Activated CD4-positive, alpha-beta T cell treated with anti-CD3 and anti-CD28 coated beads, Interleukin-2, amount 10 ng/mL, durations not matched to agents 24 days and 14 days (primary cell): ENCODE data around the gene PLA2G4C. TPM values are rescaled to one million over a fixed set of nuclear protein-coding genes. Genes with fewer than 3 reads are reported as not detected.
A peak's percentile ranks its signal among the peaks of the same experiment; 100 is the strongest.

Source experiments
- DNase-seq: peaks from one replicate; pipeline ENCODE4 v3.0.0; 2022
- H3K27ac Mint-ChIP-seq: one replicate; pipeline ENCODE4 v1.8.0; 2022; ENCODE audit warnings: mild to moderate bottlenecking, mixed read lengths
- H3K27me3 Mint-ChIP-seq: one replicate; pipeline ENCODE4 v1.8.0; 2022; ENCODE audit warnings: mixed read lengths
- H3K36me3 Mint-ChIP-seq: one replicate; pipeline ENCODE4 v1.8.0; 2022; ENCODE audit warnings: low read depth, mild to moderate bottlenecking, mixed read lengths
- H3K4me1 Mint-ChIP-seq: one replicate; pipeline ENCODE4 v1.8.0; 2021; ENCODE audit warnings: mixed read lengths
- H3K4me3 Mint-ChIP-seq: one replicate; pipeline ENCODE4 v1.8.0; 2022; ENCODE audit warnings: mild to moderate bottlenecking, moderate library complexity, mixed read lengths
- H3K9me3 Mint-ChIP-seq: one replicate; pipeline ENCODE4 v1.8.0; 2021; ENCODE audit warnings: mixed read lengths
- intact Hi-C: fragments of 100-400 bp; cut with micrococcal nuclease; formaldehyde crosslinking; loops from one replicate; pipeline ENCODE4 v1.15.1; 2023
- total RNA-seq: library from RNA; stranded (reverse); gene quantifications from 2 replicates; pipeline ENCODE4 v1.2.3, GENCODE V29; 2022

PLA2G4C gene
- total RNA-seq, 1 donor from 2014 or later, result 11.4 TPM

GRCh38 chr19:48053856-48054255 lies 56.8 kb downstream of the PLA2G4C start:
- Mint-ChIP-seq H3K36me3 (no peaks in the 10 kb centered on the region), H3K4me3 (no peak overlapping the region), H3K9me3 (no peaks in the 10 kb centered on the region), H3K4me1 (no peaks in the 10 kb centered on the region), H3K27me3 (no peaks in the 10 kb centered on the region), H3K27ac (no peak overlapping the region)
- intact Hi-C loops, result no loop called here
- DNase-seq, result no peak

GRCh38 chr19:48053076-48053475 lies 57.5 kb downstream of the PLA2G4C start:
- DNase-seq, result no peak
- Mint-ChIP-seq H3K27ac (no peak overlapping the region), H3K36me3 (no peaks in the 10 kb centered on the region), H3K9me3 (no peaks in the 10 kb centered on the region), H3K4me1 (no peaks in the 10 kb centered on the region), H3K4me3 (no peak overlapping the region), H3K27me3 (no peaks in the 10 kb centered on the region)
- intact Hi-C loops, result no loop called here

GRCh38 chr19:48051335-48052033 lies 59.1 kb downstream of the PLA2G4C start:
- H3K27me3 Mint-ChIP-seq, result no peaks in the 10 kb centered on the region
- no peak overlapping the region for H3K27ac Mint-ChIP-seq
- no peaks in the 10 kb centered on the region for H3K4me1 Mint-ChIP-seq
- H3K9me3 Mint-ChIP-seq, result no peaks in the 10 kb centered on the region
- no peak for DNase-seq
- H3K36me3 Mint-ChIP-seq, result no peaks in the 10 kb centered on the region
- no peak overlapping the region for H3K4me3 Mint-ChIP-seq
- intact Hi-C loops, result no loop called here

DNA sequence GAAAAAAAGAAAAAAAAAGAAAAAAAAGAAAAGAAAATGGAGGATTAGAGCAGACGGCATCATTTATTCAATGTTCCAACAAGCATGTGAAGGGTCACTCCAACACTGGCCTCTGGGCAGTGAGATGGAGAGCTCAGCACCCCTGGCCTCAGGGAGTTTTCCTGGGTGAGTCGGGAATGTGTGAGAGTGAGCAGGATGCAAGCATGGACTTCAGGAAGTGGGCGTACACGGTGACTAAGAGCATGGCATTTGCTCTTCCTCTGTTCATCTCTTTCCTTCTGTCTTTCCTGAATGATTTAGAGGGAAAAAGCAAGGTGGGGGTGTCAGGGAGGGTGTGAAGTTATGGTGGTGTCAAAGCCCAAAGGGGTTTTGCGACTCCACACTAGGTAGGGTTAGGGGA lies 66.1 kb downstream of the PLA2G4C start:
- no peaks in the 10 kb centered on the region for H3K4me1 Mint-ChIP-seq
- no peaks in the 10 kb centered on the region for H3K9me3 Mint-ChIP-seq

GRCh38 chr19:48043675-48044258 lies 66.8 kb downstream of the PLA2G4C start, which contains the start of gene CABP5:
CABP5 (minus strand) TSS chr19:48044079; CDS start chr19:48043922, 157 bp downstream.
- Mint-ChIP-seq H3K4me1 (no peaks in the 10 kb centered on the region), H3K36me3 (no peaks in the 10 kb centered on the region)
- intact Hi-C loops, result no loop called here

More for the DNA sequence above, 66.1 kb downstream of the PLA2G4C start:
- intact Hi-C loops, result no loop called here
- H3K27me3 Mint-ChIP-seq, result peaks cover 3% of the 10 kb centered on the region
- no peak for DNase-seq
- no peaks in the 10 kb centered on the region for H3K36me3 Mint-ChIP-seq
- no peak overlapping the region for H3K27ac Mint-ChIP-seq
- no peak overlapping the region for H3K4me3 Mint-ChIP-seq

GRCh38 chr19:48041877-48042580 lies 68.6 kb downstream of the PLA2G4C start:
- intact Hi-C loops, result no loop called here
- Mint-ChIP-seq H3K4me3 (no peak overlapping the region), H3K27ac (no peak overlapping the region), H3K4me1 (no peaks in the 10 kb centered on the region), H3K36me3 (no peaks in the 10 kb centered on the region), H3K9me3 (peaks cover 4% of the 10 kb centered on the region), H3K27me3 (peaks cover 3% of the 10 kb centered on the region)
- no peak for DNase-seq

More at GRCh38 chr19:48043675-48044258, 66.8 kb downstream of the PLA2G4C start, which contains the start of gene CABP5:
- no peak for DNase-seq
- H3K9me3 Mint-ChIP-seq, result peaks cover 4% of the 10 kb centered on the region
- peak within 1 kb of the TSS; percentile 31 for H3K27ac Mint-ChIP-seq
- H3K27me3 Mint-ChIP-seq, result peaks cover 3% of the 10 kb centered on the region
- H3K4me3 Mint-ChIP-seq, result no peak within 1 kb of the TSS

DNA sequence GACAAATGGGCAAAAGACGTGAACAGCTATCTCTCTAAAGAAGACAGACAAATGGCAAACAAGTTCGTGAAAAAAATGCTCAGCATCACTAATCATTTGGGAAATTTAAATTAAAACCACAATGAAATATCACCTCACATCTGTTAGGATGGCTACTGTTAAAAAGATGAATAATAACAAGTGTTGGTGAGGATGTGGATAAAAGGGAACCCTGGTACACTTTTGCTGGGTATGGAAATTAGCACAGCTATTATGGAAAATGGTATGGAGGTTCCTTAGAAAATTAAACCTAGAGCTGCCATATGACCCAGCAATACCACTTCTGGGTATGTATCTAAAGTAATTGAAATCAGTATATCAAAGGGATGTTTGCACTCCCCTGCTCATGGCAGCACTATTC lies 73.9 kb downstream of the PLA2G4C start:
- Mint-ChIP-seq H3K36me3 (no peaks in the 10 kb centered on the region), H3K4me3 (no peak overlapping the region), H3K27ac (no peak overlapping the region), H3K9me3 (peaks cover 9% of the 10 kb centered on the region), H3K27me3 (peaks cover 3% of the 10 kb centered on the region), H3K4me1 (no peaks in the 10 kb centered on the region)
- intact Hi-C loops, result no loop called here
- DNase-seq, result no peak

DNA sequence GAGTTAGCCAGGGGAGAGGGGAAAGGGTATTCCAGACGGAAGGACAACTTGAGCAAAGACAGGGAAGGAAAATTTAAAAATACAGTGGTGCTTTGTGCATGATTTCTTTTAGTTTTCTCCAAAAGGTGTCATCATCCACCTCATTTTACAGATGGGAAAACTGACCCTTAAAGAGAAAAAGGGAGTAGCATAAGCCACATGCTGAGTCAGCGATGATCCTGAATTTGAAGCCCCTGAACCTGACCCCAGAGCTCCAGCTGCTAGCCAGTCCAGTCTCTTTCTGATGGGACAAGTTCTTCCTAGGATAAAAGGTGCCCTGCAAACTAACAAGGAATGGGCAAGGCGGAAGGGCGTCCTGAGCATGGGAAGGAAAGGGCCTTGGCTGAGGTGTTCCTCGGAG lies 77.0 kb downstream of the PLA2G4C start:
- peaks cover 5% of the 10 kb centered on the region for H3K9me3 Mint-ChIP-seq
- no peak for DNase-seq
- H3K36me3 Mint-ChIP-seq, result no peaks in the 10 kb centered on the region
- H3K27me3 Mint-ChIP-seq, result no peaks in the 10 kb centered on the region
- H3K27ac Mint-ChIP-seq, result no peak overlapping the region
- intact Hi-C loops, result no loop called here
- H3K4me3 Mint-ChIP-seq, result no peak overlapping the region
- H3K4me1 Mint-ChIP-seq, result peaks cover 2% of the 10 kb centered on the region

DNA sequence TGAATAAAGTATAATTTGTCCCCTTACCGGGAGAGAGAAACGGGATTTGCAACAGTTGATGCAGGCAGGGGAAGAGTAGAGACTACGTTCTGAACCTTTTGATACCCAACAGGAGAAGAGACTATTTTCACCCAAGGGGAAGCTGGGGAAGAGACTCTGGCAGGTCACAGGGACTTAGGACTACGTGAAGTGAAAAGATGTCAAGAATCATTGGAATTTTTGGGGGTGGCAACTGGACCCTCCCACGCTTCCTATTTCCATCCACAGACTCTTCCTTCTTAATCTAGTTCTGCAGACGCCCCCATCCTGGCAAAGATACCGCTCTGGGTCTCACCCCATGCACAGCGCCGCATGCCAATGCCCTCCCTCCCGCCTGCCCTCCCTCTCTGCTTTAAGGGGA lies 80.5 kb downstream of the PLA2G4C start:
- Mint-ChIP-seq H3K9me3 (no peaks in the 10 kb centered on the region), H3K27ac (no peak overlapping the region), H3K4me1 (peaks cover 2% of the 10 kb centered on the region), H3K4me3 (no peak overlapping the region), H3K36me3 (no peaks in the 10 kb centered on the region), H3K27me3 (peaks cover 10% of the 10 kb centered on the region)
- DNase-seq, result no peak
- intact Hi-C loops, result no loop called here

GRCh38 chr19:48029431-48029830 lies 81.2 kb downstream of the PLA2G4C start:
- H3K9me3 Mint-ChIP-seq, result no peaks in the 10 kb centered on the region
- H3K27me3 Mint-ChIP-seq, result peaks cover 15% of the 10 kb centered on the region
- H3K4me1 Mint-ChIP-seq, result peaks cover 2% of the 10 kb centered on the region
- H3K4me3 Mint-ChIP-seq, result no peak overlapping the region
- intact Hi-C loops, result no loop called here
- no peaks in the 10 kb centered on the region for H3K36me3 Mint-ChIP-seq
- no peak for DNase-seq
- H3K27ac Mint-ChIP-seq, result no peak overlapping the region

- Mint-ChIP-seq H3K27me3 (peaks cover 22% of the 10 kb centered on the region), H3K9me3 (no peaks in the 10 kb centered on the region), H3K27ac (no peak overlapping the region), H3K4me1 (peaks cover 2% of the 10 kb centered on the region), H3K36me3 (no peaks in the 10 kb centered on the region), H3K4me3 (no peak overlapping the region)
- intact Hi-C loops, result no loop called here
- no peak for DNase-seq
Measured at GRCh38 chr19:48025480-48025879, 85.1 kb downstream of the PLA2G4C start.

DNA sequence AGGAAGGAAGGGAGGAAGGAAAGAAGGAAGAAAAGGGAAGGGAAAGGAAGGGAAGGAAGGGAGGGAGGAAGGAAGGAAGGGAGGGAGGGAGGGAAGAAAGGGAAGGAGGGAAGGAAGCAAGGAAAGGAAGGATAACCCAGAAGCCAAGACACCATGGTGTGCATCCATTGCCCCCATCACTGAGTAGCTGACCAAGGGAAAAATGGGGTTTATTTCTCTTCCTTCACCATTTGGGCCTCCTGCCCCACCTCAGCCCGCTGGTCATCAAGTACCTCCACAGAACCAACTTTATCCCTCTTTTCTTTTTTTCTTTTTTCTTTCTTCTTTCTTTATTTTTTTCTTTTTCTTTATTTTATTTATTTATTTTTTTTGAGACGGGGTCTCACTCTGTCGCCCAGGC lies 87.1 kb downstream of the PLA2G4C start:
- no peak overlapping the region for H3K27ac Mint-ChIP-seq
- peaks cover 23% of the 10 kb centered on the region for H3K27me3 Mint-ChIP-seq
- H3K4me1 Mint-ChIP-seq, result no peaks in the 10 kb centered on the region
- H3K4me3 Mint-ChIP-seq, result no peak overlapping the region
- DNase-seq, result no peak
- H3K9me3 Mint-ChIP-seq, result no peaks in the 10 kb centered on the region
- intact Hi-C loops, result no loop called here
- H3K36me3 Mint-ChIP-seq, result no peaks in the 10 kb centered on the region

- H3K27ac Mint-ChIP-seq, result no peak overlapping the region
- no peaks in the 10 kb centered on the region for H3K9me3 Mint-ChIP-seq
- no peaks in the 10 kb centered on the region for H3K36me3 Mint-ChIP-seq
- intact Hi-C loops, result no loop called here
- H3K27me3 Mint-ChIP-seq, result peaks cover 23% of the 10 kb centered on the region
- no peaks in the 10 kb centered on the region for H3K4me1 Mint-ChIP-seq
- no peak overlapping the region for H3K4me3 Mint-ChIP-seq
- no peak for DNase-seq
Measured at GRCh38 chr19:48023011-48023410, 87.6 kb downstream of the PLA2G4C start.

- no peaks in the 10 kb centered on the region for H3K36me3 Mint-ChIP-seq
- H3K27me3 Mint-ChIP-seq, result peaks cover 15% of the 10 kb centered on the region
- H3K4me1 Mint-ChIP-seq, result no peaks in the 10 kb centered on the region
- no peak overlapping the region for H3K4me3 Mint-ChIP-seq
- DNase-seq, result no peak
- H3K27ac Mint-ChIP-seq, result no peak overlapping the region
- H3K9me3 Mint-ChIP-seq, result no peaks in the 10 kb centered on the region
- intact Hi-C loops, result no loop called here
Measured at GRCh38 chr19:48020686-48021085, 89.9 kb downstream of the PLA2G4C start.
